WTC11 (cell line): ENCODE data around the gene METRNL. TPM values are rescaled to one million over a fixed set of nuclear protein-coding genes. Genes with fewer than 3 reads are reported as not detected.

Experiments
- ATAC-seq: fragments of 200-7000 bp; cut with Tn5 transposase; 2 replicates; pipeline ENCODE4 v1.10.0; 2021; ENCODE audit warnings: mild to moderate bottlenecking, moderate library complexity
- CTCF ChIA-PET: fragments of 300-600 bp; sonication (Branson Sonifier 250); formaldehyde crosslinking; loops from one replicate; lab custom pipeline; 2021; ENCODE audit warnings: antibody characterized with exemption; lab: Charles Lee
- POLR2A ChIA-PET: fragments of 350-600 bp; sonication (Branson Sonifier 250); formaldehyde crosslinking; loops from one replicate; lab custom pipeline; 2021; ENCODE audit warnings: antibody characterized with exemption; lab: Charles Lee
- DNase-seq: peaks from one replicate; pipeline ENCODE4 v3.0.0; 2021; ENCODE audit warnings: low spot score
- H3K27ac Mint-ChIP-seq: 2 replicates; pipeline ENCODE4 v1.8.0; 2021; ENCODE audit warnings: mixed read lengths
- H3K27me3 Mint-ChIP-seq: 2 replicates; pipeline ENCODE4 v1.8.0; 2021; ENCODE audit warnings: low read depth, mild to moderate bottlenecking, moderate library complexity, mixed read lengths
- H3K36me3 Mint-ChIP-seq: 2 replicates; pipeline ENCODE4 v1.8.0; 2021; ENCODE audit warnings: mixed read lengths
- H3K4me1 Mint-ChIP-seq: 2 replicates; pipeline ENCODE4 v1.8.0; 2022; ENCODE audit warnings: mixed read lengths
- H3K4me3 Mint-ChIP-seq: 2 replicates; pipeline ENCODE4 v1.8.0; 2021; ENCODE audit warnings: mild to moderate bottlenecking, moderate library complexity, mixed read lengths
- H3K9me3 Mint-ChIP-seq: 2 replicates; pipeline ENCODE4 v1.8.0; 2021; ENCODE audit warnings: mixed read lengths
- AR ChIP-seq: fragments of 250-450 bp; sonication (Bioruptor Pico); IDR thresholded peaks from 2 replicates; pipeline ENCODE4 v1.9.0; 2021; ENCODE audit warnings: mild to moderate bottlenecking
- ARID4B ChIP-seq: sonication (generic); formaldehyde crosslinking; IDR thresholded peaks from 2 replicates; pipeline ENCODE4 v1.8.0; 2023; ENCODE audit warnings: missing genetic modification reagents, mild to moderate bottlenecking, borderline replicate concordance
- CBFB ChIP-seq: sonication (generic); formaldehyde crosslinking; IDR thresholded peaks from 2 replicates; pipeline ENCODE4 v1.8.1; 2022; ENCODE audit warnings: mild to moderate bottlenecking, low read depth, missing genetic modification reagents
- E2F1 ChIP-seq: sonication (generic); formaldehyde crosslinking; IDR thresholded peaks from 2 replicates; pipeline ENCODE4 v1.8.0; 2022; ENCODE audit warnings: mild to moderate bottlenecking, missing genetic modification reagents
- E2F5 ChIP-seq: sonication (generic); formaldehyde crosslinking; IDR thresholded peaks from 2 replicates; pipeline ENCODE4 v1.8.1; 2022; ENCODE audit warnings: mild to moderate bottlenecking, moderate library complexity, missing genetic modification reagents
- ETV6 ChIP-seq: sonication (generic); formaldehyde crosslinking; IDR thresholded peaks from 2 replicates; pipeline ENCODE4 v1.8.1; 2022; ENCODE audit warnings: mild to moderate bottlenecking, missing genetic modification reagents
- GTF2I ChIP-seq: fragments of 250-450 bp; sonication (Bioruptor Pico); conservative IDR thresholded peaks from 2 replicates; pipeline ENCODE4 v1.4.0; 2021; ENCODE audit warnings: mild to moderate bottlenecking
- MAX ChIP-seq: sonication (generic); formaldehyde crosslinking; IDR thresholded peaks from 2 replicates; pipeline ENCODE4 v1.8.0; 2022; ENCODE audit warnings: mild to moderate bottlenecking, missing genetic modification reagents
- NR1H2 ChIP-seq: sonication (generic); formaldehyde crosslinking; IDR thresholded peaks from 2 replicates; pipeline ENCODE4 v1.9.0; 2021; ENCODE audit warnings: mild to moderate bottlenecking, moderate library complexity, missing genetic modification reagents
- PRDM15 ChIP-seq: sonication (generic); formaldehyde crosslinking; IDR thresholded peaks from 2 replicates; pipeline ENCODE4 v1.8.0; 2022; ENCODE audit warnings: missing genetic modification reagents
- PREB ChIP-seq: sonication (generic); formaldehyde crosslinking; IDR thresholded peaks from 2 replicates; pipeline ENCODE4 v1.8.1; 2022; ENCODE audit warnings: mild to moderate bottlenecking, missing genetic modification reagents, moderate library complexity, borderline replicate concordance
- TEAD1 ChIP-seq: sonication (generic); formaldehyde crosslinking; IDR thresholded peaks from 2 replicates; pipeline ENCODE4 v1.8.0; 2022; ENCODE audit warnings: mild to moderate bottlenecking, missing genetic modification reagents
- TEAD4 ChIP-seq: sonication (generic); formaldehyde crosslinking; IDR thresholded peaks from 2 replicates; pipeline ENCODE4 v1.8.0; 2022; ENCODE audit warnings: mild to moderate bottlenecking, missing genetic modification reagents
- TP53 ChIP-seq: sonication (generic); formaldehyde crosslinking; IDR thresholded peaks from 2 replicates; pipeline ENCODE4 v1.8.1; 2023; ENCODE audit warnings: mild to moderate bottlenecking, missing genetic modification reagents
- ZNF232 ChIP-seq: sonication (generic); formaldehyde crosslinking; IDR thresholded peaks from 2 replicates; pipeline ENCODE4 v1.8.0; 2022; ENCODE audit warnings: mild to moderate bottlenecking, missing genetic modification reagents
- total RNA-seq: library from RNA; stranded (reverse); gene quantifications from 3 replicates; pipeline ENCODE4 v1.2.3, GENCODE V29; 2021

Gene METRNL
- total RNA-seq, 1 experiment from 2014 or later = 27.7 TPM

GRCh38 chr17:83078378-83079351 is 744 bp upstream of the METRNL start (continued):
- TF ChIP-seq E2F5 (CRISPR knock-in tag) (0 out of 2 replicates have a peak, but pooled peaks have one; percentile 10), ARID4B (CRISPR knock-in tag) (no peak)

GRCh38 chr17:83079766-83080578 is 563 bp downstream of the METRNL start:
- Mint-ChIP-seq H3K4me1 (peaks cover 38% of the 10 kb centered on the region), H3K36me3 (no peaks in the 10 kb centered on the region), H3K9me3 (no peaks in the 10 kb centered on the region), H3K27ac (no peak overlapping the region), H3K27me3 (peaks cover 39% of the 10 kb centered on the region)
- peak; percentile 4 for ATAC-seq
- no peak for TF ChIP-seq AR (CRISPR knock-in tag)
- TF ChIP-seq NR1H2 (CRISPR knock-in tag) = no peak
- TF ChIP-seq TEAD4 = no peak
- TF ChIP-seq TP53 (CRISPR knock-in tag) = no peak
- TF ChIP-seq TEAD1 (CRISPR knock-in tag) = no peak
- TF ChIP-seq, all 79 proteins: peak for 0
- CTCF ChIA-PET = interaction anchor here (1.7 kb wide), 1 partner anchor 12 kb away, joined by 5 read pairs; no protein-coding TSS in a partner anchor
- POLR2A ChIA-PET = no interaction called here
- H3K4me3 Mint-ChIP-seq = no peak overlapping the region
- no peak for DNase-seq

GRCh38 chr17:83080579-83080857 is 1.1 kb downstream of the METRNL start:
- Mint-ChIP-seq H3K27ac (no peak overlapping the region), H3K27me3 (peaks cover 39% of the 10 kb centered on the region), H3K36me3 (no peaks in the 10 kb centered on the region), H3K9me3 (no peaks in the 10 kb centered on the region), H3K4me1 (peaks cover 39% of the 10 kb centered on the region), H3K4me3 (no peak overlapping the region)
- ChIA-PET POLR2A (no interaction called here), CTCF (no interaction called here)
- ATAC-seq (no peak), DNase-seq (no peak)
- TF ChIP-seq E2F1 (CRISPR knock-in tag) (no peak), GTF2I (CRISPR knock-in tag) (no peak), ZNF232 (CRISPR knock-in tag) (no peak), PREB (no peak), PRDM15 (CRISPR knock-in tag) (no peak), NR1H2 (CRISPR knock-in tag) (no peak), MAX (no peak), CBFB (no peak), ETV6 (CRISPR knock-in tag) (no peak)
